Measurements from ENCODE around the gene GNB1L.

Gene GNB1L

DNA sequence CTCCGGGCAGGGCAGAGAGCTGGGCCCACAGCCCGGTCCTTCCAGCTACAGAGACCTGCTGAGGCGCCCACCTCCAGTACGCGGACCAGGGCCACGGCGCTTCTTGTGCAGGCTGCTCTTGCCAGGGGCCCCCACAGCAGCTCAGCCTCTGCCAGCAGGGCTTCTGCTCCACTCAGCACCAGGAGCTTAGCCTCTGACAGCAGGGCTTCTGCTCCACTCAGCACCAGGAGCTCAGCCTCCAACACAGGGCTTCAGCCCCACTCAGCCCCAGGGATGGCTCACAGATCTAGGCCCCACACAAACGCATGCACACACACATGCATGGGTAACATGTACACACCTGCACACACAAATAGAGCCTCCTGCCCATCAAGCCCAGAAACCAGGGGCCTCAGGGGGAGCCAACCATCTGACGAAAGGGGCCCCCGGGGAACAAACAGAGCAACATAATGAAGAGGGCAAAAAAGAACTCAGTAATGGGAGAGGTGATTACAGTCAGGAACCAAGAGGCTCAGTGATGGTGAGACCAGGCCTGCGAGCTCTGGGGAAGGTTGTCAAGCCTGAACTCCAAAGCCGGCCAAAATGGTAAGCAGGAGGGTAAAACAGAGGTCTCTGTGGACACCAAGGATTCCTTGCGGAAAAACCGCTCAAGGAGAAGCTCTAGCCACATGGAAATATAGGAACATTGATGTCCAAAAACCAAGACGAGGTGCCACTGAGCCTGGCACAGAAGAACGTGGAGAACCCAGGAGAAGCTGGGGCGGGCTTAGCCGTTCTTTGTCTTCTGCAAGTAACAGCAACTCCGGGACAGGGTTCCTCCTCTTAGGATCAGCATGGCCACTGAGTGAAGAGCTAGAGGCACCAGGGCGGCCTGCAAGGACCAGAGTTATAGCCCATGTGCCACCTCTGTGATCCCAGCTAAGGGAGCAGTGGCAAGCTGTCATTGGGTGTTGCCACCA is 46.5 kb downstream of the GNB1L start:
- no peak overlapping the region for H3K27ac ChIP-seq (ENCODE audit: insufficient read depth, low read depth, low read length, poor library complexity, severe bottlenecking)
- peaks cover 8% of the 10 kb centered on the region for H3K4me1 ChIP-seq (ENCODE audit: control insufficient read depth, insufficient read depth, low read length)
- H3K36me3 ChIP-seq (ENCODE audit: control insufficient read depth, insufficient read depth, low read length), result no peaks in the 10 kb centered on the region
- H3K9me3 ChIP-seq (ENCODE audit: control insufficient read depth, low read length), result no peaks in the 10 kb centered on the region
- no peaks in the 10 kb centered on the region for H3K27me3 ChIP-seq (ENCODE audit: control insufficient read depth, insufficient read depth, low read length, poor library complexity, severe bottlenecking)
- WGBS, 2 experiments, result 93 to 96% methylated on average over 20 of the region's 20 CpGs
- no peak overlapping the region for H3K4me3 ChIP-seq (ENCODE audit: insufficient read depth, low read depth, low read length)

DNA sequence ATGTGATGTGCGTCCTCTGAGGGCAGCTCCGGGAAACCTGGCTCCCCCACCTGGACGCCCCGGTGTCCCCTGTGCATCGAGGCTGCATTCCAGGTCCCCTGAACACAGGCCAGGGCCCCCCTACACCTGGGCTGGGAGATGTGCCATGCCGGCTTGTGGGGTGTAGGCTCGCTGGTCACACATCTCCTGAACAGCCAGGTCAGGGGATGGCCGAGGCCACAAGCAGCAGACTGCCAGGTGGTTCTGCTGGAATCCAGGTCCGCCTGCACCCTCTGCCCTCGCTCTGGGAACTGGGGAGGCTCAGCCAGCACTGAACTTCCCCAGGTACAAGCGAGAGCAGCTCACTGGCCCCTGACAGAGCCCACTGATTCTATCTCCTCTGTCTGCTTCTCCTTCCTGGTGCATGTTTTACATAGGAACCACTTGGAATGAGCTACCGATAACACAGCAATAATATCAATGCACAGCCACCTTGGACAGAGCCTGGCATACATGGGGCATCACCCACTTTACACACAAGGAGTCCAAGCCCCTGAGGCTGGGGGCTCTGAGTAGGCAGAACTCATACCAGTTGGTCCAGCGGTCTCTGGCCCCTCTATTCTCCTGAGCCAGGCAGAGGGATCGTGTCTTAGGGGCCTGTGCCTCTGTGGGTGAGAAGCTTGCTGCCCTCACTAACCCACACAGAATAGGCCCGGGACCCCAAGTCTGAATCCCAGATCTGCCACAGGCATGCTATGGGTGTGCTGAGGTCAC is 47.3 kb downstream of the GNB1L start:
- Histone ChIP-seq H3K4me1 (ENCODE audit: control insufficient read depth, insufficient read depth, low read length) (peaks cover 8% of the 10 kb centered on the region), H3K27ac (ENCODE audit: insufficient read depth, low read depth, low read length, poor library complexity, severe bottlenecking) (no peak overlapping the region), H3K4me3 (ENCODE audit: insufficient read depth, low read depth, low read length) (no peak overlapping the region), H3K27me3 (ENCODE audit: control insufficient read depth, insufficient read depth, low read length, poor library complexity, severe bottlenecking) (no peaks in the 10 kb centered on the region), H3K9me3 (ENCODE audit: control insufficient read depth, low read length) (no peaks in the 10 kb centered on the region), H3K36me3 (ENCODE audit: control insufficient read depth, insufficient read depth, low read length) (no peaks in the 10 kb centered on the region)
- WGBS, 2 experiments, result 91 to 95% methylated on average over 15 of the region's 15 CpGs

DNA sequence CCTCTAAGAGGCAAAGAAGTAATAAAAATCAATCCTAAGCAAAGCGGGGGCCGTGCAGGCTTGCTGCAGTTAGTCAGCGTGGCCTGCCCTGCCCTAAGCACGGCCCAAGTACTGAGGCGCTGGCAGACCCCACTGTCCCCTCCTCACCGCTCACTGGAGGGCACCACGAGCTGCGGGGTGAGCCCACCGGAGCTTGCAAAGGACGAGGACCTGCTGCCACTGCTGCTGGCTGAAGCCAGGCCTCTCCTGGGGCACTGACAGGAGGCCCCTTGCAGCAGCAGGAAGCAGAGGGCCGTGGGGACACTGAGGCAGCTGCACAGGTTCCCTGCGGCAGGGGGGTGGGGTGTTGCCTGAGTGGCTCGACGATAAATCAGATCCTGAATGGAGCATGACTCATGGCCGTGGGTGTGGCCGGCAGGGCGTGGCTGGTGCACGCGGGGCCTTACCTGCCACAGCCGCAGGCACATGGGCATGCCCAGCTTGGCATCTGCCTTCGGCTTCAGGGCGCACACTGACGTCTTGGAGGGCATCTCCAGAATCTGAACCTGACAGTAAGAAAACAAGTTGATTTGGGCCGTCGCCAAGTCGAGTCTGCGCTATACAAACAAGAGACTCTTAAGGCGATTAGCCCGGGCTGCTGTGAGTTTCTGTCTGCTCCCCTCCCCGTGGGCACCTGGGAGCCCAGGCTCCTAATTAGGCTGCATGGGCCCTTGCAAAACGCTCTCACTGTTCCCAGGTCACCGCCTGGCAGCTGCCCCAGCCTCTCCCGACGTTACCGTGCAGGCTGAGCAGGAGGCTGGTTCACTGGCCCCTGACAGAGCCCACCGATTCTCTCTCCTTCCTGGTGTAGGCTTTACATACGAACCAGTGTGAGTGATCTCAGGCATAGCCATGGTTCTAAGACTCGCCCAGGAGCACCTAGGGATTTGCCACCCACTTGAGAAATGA is 48.2 kb downstream of the GNB1L start:
- H3K4me3 ChIP-seq (ENCODE audit: insufficient read depth, low read depth, low read length), result no peak overlapping the region
- no peaks in the 10 kb centered on the region for H3K36me3 ChIP-seq (ENCODE audit: control insufficient read depth, insufficient read depth, low read length)
- H3K9me3 ChIP-seq (ENCODE audit: control insufficient read depth, low read length), result no peaks in the 10 kb centered on the region
- no peaks in the 10 kb centered on the region for H3K27me3 ChIP-seq (ENCODE audit: control insufficient read depth, insufficient read depth, low read length, poor library complexity, severe bottlenecking)
- H3K4me1 ChIP-seq (ENCODE audit: control insufficient read depth, insufficient read depth, low read length), result peaks cover 8% of the 10 kb centered on the region
- WGBS, 2 experiments, result 88% methylated on average over 38 of the region's 38 CpGs
- no peak overlapping the region for H3K27ac ChIP-seq (ENCODE audit: insufficient read depth, low read depth, low read length, poor library complexity, severe bottlenecking)

- WGBS, 2 experiments, result 92 to 93% methylated on average over 8 of the region's 8 CpGs
- Histone ChIP-seq H3K36me3 (ENCODE audit: control insufficient read depth, insufficient read depth, low read length) (no peaks in the 10 kb centered on the region), H3K27me3 (ENCODE audit: control insufficient read depth, insufficient read depth, low read length, poor library complexity, severe bottlenecking) (no peaks in the 10 kb centered on the region), H3K4me3 (ENCODE audit: insufficient read depth, low read depth, low read length) (no peak overlapping the region), H3K27ac (ENCODE audit: insufficient read depth, low read depth, low read length, poor library complexity, severe bottlenecking) (no peak overlapping the region), H3K9me3 (ENCODE audit: control insufficient read depth, low read length) (no peaks in the 10 kb centered on the region), H3K4me1 (ENCODE audit: control insufficient read depth, insufficient read depth, low read length) (peaks cover 4% of the 10 kb centered on the region)
These were observed 48.9 kb downstream of the GNB1L start for GRCh38 chr22:19805821-19806212.

- Histone ChIP-seq H3K4me1 (ENCODE audit: control insufficient read depth, insufficient read depth, low read length) (no peaks in the 10 kb centered on the region), H3K27ac (ENCODE audit: insufficient read depth, low read depth, low read length, poor library complexity, severe bottlenecking) (no peak overlapping the region), H3K4me3 (ENCODE audit: insufficient read depth, low read depth, low read length) (no peak overlapping the region), H3K9me3 (ENCODE audit: control insufficient read depth, low read length) (no peaks in the 10 kb centered on the region), H3K36me3 (ENCODE audit: control insufficient read depth, insufficient read depth, low read length) (no peaks in the 10 kb centered on the region), H3K27me3 (ENCODE audit: control insufficient read depth, insufficient read depth, low read length, poor library complexity, severe bottlenecking) (no peaks in the 10 kb centered on the region)
- WGBS, 2 experiments, result 95 to 96% methylated on average over 8 of the region's 8 CpGs
These were observed 50.9 kb downstream of the GNB1L start for GRCh38 chr22:19803736-19804267.

DNA sequence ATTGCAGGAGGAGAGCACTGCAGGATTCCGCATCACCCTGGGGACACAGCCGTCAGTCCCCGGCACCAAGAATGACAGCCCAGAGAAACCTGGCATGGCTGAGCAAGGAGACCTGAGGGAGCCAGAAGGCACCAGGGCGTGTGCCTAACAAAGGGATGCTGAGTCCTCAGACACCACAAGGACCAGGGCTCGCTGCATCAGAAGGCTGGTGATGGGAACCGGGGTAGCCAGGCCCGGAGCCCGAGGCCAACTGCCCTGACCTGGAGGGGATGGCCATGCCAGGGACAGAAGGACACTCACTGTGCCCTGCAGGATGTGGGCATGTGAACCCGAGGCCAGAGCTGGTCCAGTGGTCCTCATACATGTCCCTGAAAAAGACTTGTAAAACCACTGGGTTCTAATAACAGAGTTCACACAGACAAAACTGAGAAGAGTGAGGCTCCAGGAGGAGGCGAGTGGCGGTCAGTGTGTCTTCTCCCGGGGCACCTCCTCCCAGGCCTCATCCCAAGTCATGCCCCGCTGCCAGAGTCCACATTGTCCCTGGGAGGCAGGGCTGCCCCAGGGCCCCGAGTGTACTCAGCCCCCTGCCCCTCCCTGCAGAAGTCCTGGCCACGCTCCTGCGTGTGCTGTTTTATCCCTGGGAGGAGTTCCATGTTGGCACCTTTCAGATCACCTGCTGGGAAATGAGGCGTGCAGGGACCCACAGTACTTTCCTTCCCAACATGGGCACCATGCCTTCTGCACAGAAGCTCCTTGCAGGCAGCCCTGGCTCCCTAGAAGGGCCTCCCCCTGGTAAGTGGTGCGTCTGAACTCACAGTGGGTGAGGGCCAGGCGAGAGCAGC is 51.6 kb downstream of the GNB1L start:
- no peaks in the 10 kb centered on the region for H3K36me3 ChIP-seq (ENCODE audit: control insufficient read depth, insufficient read depth, low read length)
- no peaks in the 10 kb centered on the region for H3K9me3 ChIP-seq (ENCODE audit: control insufficient read depth, low read length)
- 93 to 95% methylated on average over 19 of the region's 19 CpGs for WGBS, 2 experiments
- H3K4me3 ChIP-seq (ENCODE audit: insufficient read depth, low read depth, low read length), result no peak overlapping the region
- no peak overlapping the region for H3K27ac ChIP-seq (ENCODE audit: insufficient read depth, low read depth, low read length, poor library complexity, severe bottlenecking)
- H3K27me3 ChIP-seq (ENCODE audit: control insufficient read depth, insufficient read depth, low read length, poor library complexity, severe bottlenecking), result no peaks in the 10 kb centered on the region
- H3K4me1 ChIP-seq (ENCODE audit: control insufficient read depth, insufficient read depth, low read length), result no peaks in the 10 kb centered on the region

GRCh38 chr22:19802001-19802893 is 52.4 kb downstream of the GNB1L start:
- Histone ChIP-seq H3K9me3 (ENCODE audit: control insufficient read depth, low read length) (no peaks in the 10 kb centered on the region), H3K36me3 (ENCODE audit: control insufficient read depth, insufficient read depth, low read length) (no peaks in the 10 kb centered on the region), H3K27me3 (ENCODE audit: control insufficient read depth, insufficient read depth, low read length, poor library complexity, severe bottlenecking) (no peaks in the 10 kb centered on the region), H3K4me1 (ENCODE audit: control insufficient read depth, insufficient read depth, low read length) (no peaks in the 10 kb centered on the region), H3K27ac (ENCODE audit: insufficient read depth, low read depth, low read length, poor library complexity, severe bottlenecking) (no peak overlapping the region), H3K4me3 (ENCODE audit: insufficient read depth, low read depth, low read length) (no peak overlapping the region)
- WGBS, 2 experiments, result 93 to 94% methylated on average over 26 of the region's 26 CpGs

- no peaks in the 10 kb centered on the region for H3K4me1 ChIP-seq (ENCODE audit: control insufficient read depth, insufficient read depth, low read length)
- 93 to 94% methylated on average over 18 of the region's 18 CpGs for whole genome bisulfite sequencing, 2 experiments
- no peaks in the 10 kb centered on the region for H3K27me3 ChIP-seq (ENCODE audit: control insufficient read depth, insufficient read depth, low read length, poor library complexity, severe bottlenecking)
- no peak overlapping the region for H3K4me3 ChIP-seq (ENCODE audit: insufficient read depth, low read depth, low read length)
- H3K27ac ChIP-seq (ENCODE audit: insufficient read depth, low read depth, low read length, poor library complexity, severe bottlenecking), result no peak overlapping the region
- H3K9me3 ChIP-seq (ENCODE audit: control insufficient read depth, low read length), result no peaks in the 10 kb centered on the region
- H3K36me3 ChIP-seq (ENCODE audit: control insufficient read depth, insufficient read depth, low read length), result no peaks in the 10 kb centered on the region
These were observed 53.2 kb downstream of the GNB1L start for GRCh38 chr22:19801340-19802000.

Measured in ectodermal cell (in vitro differentiated cells).